Caco-2 (cell line): ENCODE results near the gene TCF12. TPM values are rescaled to one million over a fixed set of nuclear protein-coding genes. Genes with fewer than 3 reads are reported as not detected.
A peak's percentile ranks its signal among the peaks of the same experiment; 100 is the strongest.

ENCODE experiments used
- BruUV-seq: library from RNA; stranded (reverse); fragments of 400-500 nt; replicated peaks from 2 replicates; lab custom pipeline; 2021; lab: Mats Ljungman, UMichigan
- CTCF ChIA-PET: fragments of 300-600 bp; sonication (Branson Sonifier 250); formaldehyde crosslinking; loops from one replicate; lab custom pipeline; 2022; ENCODE audit warnings: antibody characterized with exemption; lab: Charles Lee
- POLR2A ChIA-PET: fragments of 300-600 bp; sonication (Branson Sonifier 250); formaldehyde crosslinking; loops from one replicate; lab custom pipeline; 2022; ENCODE audit warnings: antibody characterized with exemption; lab: Charles Lee
- DNase-seq, 2 experiments: peaks; one replicate each; pipeline versions ENCODE4 v3.0.0 to v3.0.0-alpha.2; 2020 to 2022
- H3K27me3 ChIP-seq: replicated peaks from 2 replicates; pipeline ENCODE4 v1.6.0; 2011; ENCODE audit warnings: low read length; ENCODE audit not compliant: control insufficient read depth, insufficient read depth
- H3K36me3 ChIP-seq: 2 replicates; pipeline ENCODE4 v1.5.1; 2011; ENCODE audit warnings: low read length; ENCODE audit not compliant: control insufficient read depth, insufficient read depth
- H3K4me1 ChIP-seq: fragments of 250-450 bp; sonication (Bioruptor Pico); 2 replicates; pipeline ENCODE4 v1.5.1; 2020; ENCODE audit warnings: mild to moderate bottlenecking
- H3K4me3 ChIP-seq: 2 replicates; pipeline ENCODE4 v1.5.1; 2011; ENCODE audit warnings: low read depth, mild to moderate bottlenecking, control low read depth, low read length
- H3K9me3 ChIP-seq: fragments of 250-450 bp; sonication (Bioruptor Pico); 2 replicates; pipeline ENCODE4 v1.5.1; 2020; ENCODE audit warnings: mild to moderate bottlenecking, moderate library complexity
- H3K27ac Mint-ChIP-seq: one replicate; pipeline ENCODE4 v1.8.0; 2022; ENCODE audit warnings: mixed read lengths; ENCODE audit not compliant: unreplicated experiment
- H3K27me3 Mint-ChIP-seq: one replicate; pipeline ENCODE4 v1.8.0; 2022; ENCODE audit warnings: mixed read lengths; ENCODE audit not compliant: insufficient read depth, unreplicated experiment
- H3K36me3 Mint-ChIP-seq: one replicate; pipeline ENCODE4 v1.8.0; 2022; ENCODE audit warnings: mild to moderate bottlenecking, mixed read lengths; ENCODE audit not compliant: insufficient read depth, unreplicated experiment
- H3K4me1 Mint-ChIP-seq: one replicate; pipeline ENCODE4 v1.8.0; 2022; ENCODE audit warnings: low read depth, mixed read lengths; ENCODE audit not compliant: unreplicated experiment
- H3K4me3 Mint-ChIP-seq: one replicate; pipeline ENCODE4 v1.8.0; 2022; ENCODE audit warnings: mild to moderate bottlenecking, moderate library complexity, mixed read lengths; ENCODE audit not compliant: unreplicated experiment
- H3K9me3 Mint-ChIP-seq: one replicate; pipeline ENCODE4 v1.8.0; 2022; ENCODE audit warnings: mixed read lengths; ENCODE audit not compliant: unreplicated experiment
- CTCF ChIP-seq, 2 experiments: fragments of 200-600 bp in 1 of 2; IDR thresholded peaks; 1 replicate in 1 of 2; 2 replicates in 1 of 2; pipeline versions ENCODE4 v1.5.1 to v1.8.0; 2011 to 2022; ENCODE audit warnings: antibody characterized with exemption in 1 of 2, control low read depth in 1 of 2, inconsistent platforms in 1 of 2, low read depth in 1 of 2, low read length in 1 of 2, mild to moderate bottlenecking in 1 of 2, moderate library complexity in 1 of 2; ENCODE audit not compliant: insufficient read depth in 1 of 2, severe bottlenecking in 1 of 2, unreplicated experiment in 1 of 2
- intact Hi-C: fragments of 100-400 bp; cut with micrococcal nuclease; formaldehyde crosslinking; loops from one replicate; pipeline ENCODE4 v1.10.0; 2022; ENCODE audit not compliant: unreplicated experiment
- total RNA-seq: library from RNA; stranded (reverse); gene quantifications from 2 replicates; pipeline ENCODE4 v1.2.3, GENCODE V29; 2022

Gene TCF12
- total RNA-seq, 1 experiment from 2014 or later, result 64.4 TPM

GRCh38 chr15:56919609-56920366, 1.3 kb downstream of the TCF12 start:
- ChIA-PET CTCF (interaction anchor here (0.5 kb wide), 1 partner anchor 429 kb away, joined by 3 read pairs; no protein-coding TSS in a partner anchor), POLR2A (interaction anchor here (0.8 kb wide), 1 partner anchor 33 kb away, joined by 3 read pairs; no protein-coding TSS in a partner anchor)
- H3K27me3 ChIP-seq, result no peaks in the 10 kb centered on the region
- no peaks in the 10 kb centered on the region for H3K9me3 ChIP-seq
- Mint-ChIP-seq H3K27ac (peak overlapping the region; percentile 97), H3K4me3 (peak overlapping the region; percentile 99), H3K36me3 (peaks cover 28% of the 10 kb centered on the region), H3K4me1 (peaks cover 8% of the 10 kb centered on the region), H3K27me3 (no peaks in the 10 kb centered on the region), H3K9me3 (no peaks in the 10 kb centered on the region)
- H3K4me1 ChIP-seq, result peaks cover 22% of the 10 kb centered on the region
- H3K4me3 ChIP-seq, result peak overlapping the region; percentile 92
- TSS peak; percentile 20 for BruUV-seq
- DNase-seq, result peak in 1 of 2 experiments; percentile 38
- no peaks in the 10 kb centered on the region for H3K36me3 ChIP-seq
- TF ChIP-seq CTCF (IDR thresholded peaks at IDR 0.05; ENCODE audit: insufficient read depth in 1 of 2, low read depth in 1 of 2, low read length in 1 of 2, severe bottlenecking in 1 of 2, unreplicated experiment in 1 of 2), result no peak
- intact Hi-C loops, result loop anchor here (2.0 kb wide), 1 partner anchor 219 kb away; no protein-coding TSS in a partner anchor

GRCh38 chr15:56920367-56920627, 1.9 kb downstream of the TCF12 start:
- Histone ChIP-seq H3K36me3 (no peaks in the 10 kb centered on the region), H3K9me3 (no peaks in the 10 kb centered on the region), H3K4me1 (peaks cover 22% of the 10 kb centered on the region), H3K4me3 (peak overlapping the region; percentile 92), H3K27me3 (no peaks in the 10 kb centered on the region)
- ChIA-PET POLR2A (interaction anchor here (0.8 kb wide), 1 partner anchor 34 kb away, joined by 3 read pairs; no protein-coding TSS in a partner anchor), CTCF (interaction anchor here (0.5 kb wide), 1 partner anchor 429 kb away, joined by 3 read pairs; no protein-coding TSS in a partner anchor)
- Mint-ChIP-seq H3K9me3 (no peaks in the 10 kb centered on the region), H3K36me3 (peaks cover 30% of the 10 kb centered on the region), H3K27me3 (no peaks in the 10 kb centered on the region), H3K4me3 (peak overlapping the region; percentile 99), H3K4me1 (peaks cover 8% of the 10 kb centered on the region), H3K27ac (peak overlapping the region; percentile 97)
- TF ChIP-seq CTCF (IDR thresholded peaks at IDR 0.05; ENCODE audit: insufficient read depth in 1 of 2, low read depth in 1 of 2, low read length in 1 of 2, severe bottlenecking in 1 of 2, unreplicated experiment in 1 of 2), result no peak
- BruUV-seq, result no TSS peak
- intact Hi-C loops, result no loop called here
- no peak for DNase-seq

GRCh38 chr15:56923174-56923591, 4.7 kb downstream of the TCF12 start:
- peaks cover 15% of the 10 kb centered on the region for H3K4me1 Mint-ChIP-seq
- H3K27ac Mint-ChIP-seq, result no peak overlapping the region
- no peak overlapping the region for H3K4me3 Mint-ChIP-seq
- Histone ChIP-seq H3K4me3 (no peak overlapping the region), H3K27me3 (no peaks in the 10 kb centered on the region), H3K36me3 (no peaks in the 10 kb centered on the region), H3K4me1 (peaks cover 32% of the 10 kb centered on the region), H3K9me3 (no peaks in the 10 kb centered on the region)
- H3K27me3 Mint-ChIP-seq, result no peaks in the 10 kb centered on the region
- no peak for DNase-seq
- H3K9me3 Mint-ChIP-seq, result no peaks in the 10 kb centered on the region
- no peak for TF ChIP-seq CTCF (IDR thresholded peaks at IDR 0.05; ENCODE audit: insufficient read depth in 1 of 2, low read depth in 1 of 2, low read length in 1 of 2, severe bottlenecking in 1 of 2, unreplicated experiment in 1 of 2)
- ChIA-PET CTCF (no interaction called here), POLR2A (no interaction called here)
- intact Hi-C loops, result no loop called here
- no TSS peak for BruUV-seq
- peaks cover 40% of the 10 kb centered on the region for H3K36me3 Mint-ChIP-seq
